ENCODE data around the gene PDE6A.

GRCh38 chr5:149988126-149988525 is 43.5 kb upstream of the PDE6A start:
- no peak for TF ChIP-seq CTCF (IDR thresholded peaks at IDR 0.05)
- TF ChIP-seq POLR2A (IDR thresholded peaks at IDR 0.05) = no peak

All from ovary (tissue), 3 donors.